GM18867 (cell line): Measurements from ENCODE around the gene REG1B.

Experiments used
- ATAC-seq: cut with Tn5 transposase; IDR thresholded peaks from one replicate; pipeline ENCODE4 v1.9.1; 2021; ENCODE audit warnings: mild to moderate bottlenecking, moderate library complexity; ENCODE audit not compliant: unreplicated experiment

REG1B gene

GRCh38 chr2:79087785-79088364, at the start of gene REG1B:
TSS of gene REG1B (minus strand) at chr2:79087993. CDS start at chr2:79087612, 381 bp downstream.
- ATAC-seq = no peak

- ATAC-seq = no peak
Measured at GRCh38 chr2:79131687-79132086, 43.9 kb upstream of the REG1B start.

- ATAC-seq = no peak
Measured at GRCh38 chr2:79129804-79130203, 42.0 kb upstream of the REG1B start.

DNA sequence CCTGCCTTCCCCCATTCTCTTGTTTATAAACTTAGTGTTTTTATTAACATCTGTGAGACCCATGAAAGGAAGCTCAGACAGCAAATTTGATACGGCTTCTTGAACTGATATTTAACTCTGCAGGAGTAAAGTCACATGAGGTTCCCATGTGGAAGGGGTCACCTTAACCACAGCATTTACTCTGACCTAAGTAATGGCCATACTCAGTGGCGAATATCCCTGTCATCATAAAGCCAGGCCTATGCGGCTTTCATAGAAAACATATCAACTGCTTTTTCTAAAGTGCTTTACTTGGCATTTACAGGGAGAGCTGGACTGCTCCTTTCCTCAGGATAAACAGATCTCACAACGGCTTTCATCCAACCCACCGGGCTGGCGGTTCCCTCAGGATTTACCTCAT, 41.5 kb upstream of the REG1B start:
- ATAC-seq = no peak

- no peak for ATAC-seq
Measured at GRCh38 chr2:79128406-79128805, 40.6 kb upstream of the REG1B start.

DNA sequence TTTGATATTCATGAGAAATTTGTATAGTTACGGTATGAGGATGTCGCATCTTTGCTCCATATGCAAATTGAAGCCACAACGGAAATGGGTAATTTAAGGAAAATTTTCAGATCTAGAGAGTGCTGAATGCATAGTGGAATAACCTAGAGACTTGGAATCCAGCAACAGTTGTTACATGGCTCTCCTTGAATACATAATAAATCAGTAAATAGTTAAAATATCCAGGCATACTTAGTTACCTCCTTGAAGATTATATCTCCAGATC, 37.9 kb upstream of the REG1B start:
- ATAC-seq = no peak

DNA sequence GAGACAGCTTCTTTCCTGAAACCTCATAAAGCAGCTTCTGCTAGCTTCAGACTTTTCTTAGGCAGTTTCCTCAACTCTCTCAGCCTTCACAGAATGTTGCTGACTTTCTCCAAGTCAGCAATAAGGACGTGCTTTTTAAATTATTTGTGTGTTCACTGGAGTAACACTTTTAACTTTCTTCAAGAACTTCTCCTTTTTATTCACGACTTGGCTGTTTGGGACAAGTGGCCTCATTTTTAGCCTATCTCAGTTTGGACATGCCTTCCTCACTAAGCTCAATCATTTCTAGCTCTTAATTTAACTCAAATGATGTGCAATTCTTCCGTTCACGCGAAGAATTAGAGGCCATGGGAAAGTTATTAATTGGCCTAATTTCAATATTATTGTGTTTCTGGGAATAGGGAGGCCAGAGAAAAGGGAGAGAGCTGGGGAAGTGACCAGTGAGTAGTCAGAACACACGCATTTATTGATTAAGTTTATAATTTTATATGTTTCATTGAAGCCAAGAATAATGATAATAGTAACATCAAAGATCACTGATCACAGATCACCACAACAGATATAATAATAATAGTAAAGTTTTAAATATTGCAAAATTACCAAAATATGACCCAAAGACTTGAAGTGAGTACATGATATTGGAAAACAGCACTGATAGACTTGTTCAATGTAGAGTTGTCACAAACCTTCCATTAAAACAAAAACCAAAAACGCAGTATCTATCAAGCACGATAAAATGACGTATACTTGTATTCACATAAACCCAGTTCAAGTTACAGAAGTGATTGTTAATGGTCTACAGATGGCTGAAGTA, 37.3 kb upstream of the REG1B start:
- no peak for ATAC-seq

DNA sequence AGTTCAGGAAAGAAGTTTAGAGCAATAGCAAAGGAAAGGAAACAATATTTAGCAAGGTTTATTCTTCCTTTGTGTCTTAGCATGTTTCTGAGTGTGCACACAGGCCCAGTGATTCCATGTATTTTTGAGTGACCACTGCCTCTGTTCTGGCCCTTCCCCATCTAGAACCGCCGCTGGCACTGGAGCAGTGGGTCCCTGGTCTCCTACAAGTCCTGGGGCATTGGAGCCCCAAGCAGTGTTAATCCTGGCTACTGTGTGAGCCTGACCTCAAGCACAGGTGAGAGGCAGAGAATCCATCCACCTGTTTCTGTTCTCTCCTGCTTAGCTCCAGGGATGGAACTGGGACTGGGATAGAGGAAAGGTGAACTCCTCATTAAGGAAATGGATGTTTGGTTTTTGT, 34.9 kb upstream of the REG1B start:
- ATAC-seq = no peak

DNA sequence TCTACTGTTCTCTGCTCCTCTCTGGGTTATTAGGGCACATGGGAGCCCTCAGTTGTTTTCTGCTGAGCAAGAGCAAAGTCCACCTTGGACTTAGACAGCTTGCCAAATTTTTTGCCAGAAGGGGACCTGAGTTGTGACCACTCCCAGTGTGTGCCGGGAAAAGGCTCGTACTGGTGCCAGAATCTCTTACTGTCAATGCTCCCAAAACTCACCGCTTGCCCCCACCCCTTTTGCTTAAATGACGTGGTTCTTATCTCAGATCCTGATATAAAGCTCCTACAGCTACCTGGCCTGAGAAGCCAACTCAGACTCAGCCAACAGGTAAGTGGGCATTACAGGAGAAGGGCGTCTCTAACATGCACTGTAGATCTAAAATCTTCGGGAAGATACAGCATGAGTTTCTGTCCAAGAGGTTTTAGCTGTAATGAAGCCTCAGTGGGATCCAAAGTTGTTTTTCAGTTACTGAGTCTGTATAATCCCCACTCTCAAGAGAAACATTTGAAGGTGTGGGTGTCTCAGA, 32.5 kb upstream of the REG1B start, which contains the start of gene REG1A:
Gene REG1A (plus strand): TSS at position 295 of the 520 bp plus-strand sequence. CDS start 374 bp downstream, outside the sequence.
- no peak for ATAC-seq

GRCh38 chr2:79116997-79117928, 29.5 kb upstream of the REG1B start:
- no peak for ATAC-seq

GRCh38 chr2:79114797-79115494, 27.2 kb upstream of the REG1B start:
- no peak for ATAC-seq

GRCh38 chr2:79112269-79112668, 24.5 kb upstream of the REG1B start:
- ATAC-seq = no peak

- no peak for ATAC-seq
Measured at GRCh38 chr2:79105259-79105658, 17.5 kb upstream of the REG1B start.

DNA sequence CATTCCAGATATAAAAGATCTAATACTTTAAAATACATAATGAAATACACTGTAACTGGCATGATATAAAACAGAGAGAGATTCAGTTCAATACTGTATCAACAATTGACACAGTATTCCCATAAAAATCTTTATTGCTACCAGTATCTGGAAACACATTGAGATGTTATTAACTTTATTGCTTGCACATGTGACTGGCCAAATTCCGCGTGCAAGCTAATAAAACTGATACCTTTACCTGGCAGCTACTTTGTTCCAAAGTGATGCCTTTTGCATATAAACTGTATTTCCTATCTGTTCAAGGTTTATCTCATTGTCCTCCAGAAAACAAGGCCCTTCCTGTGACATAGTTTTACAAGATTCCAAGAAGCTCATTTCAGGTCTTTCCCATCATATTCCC, 15.4 kb upstream of the REG1B start:
- no peak for ATAC-seq

- ATAC-seq = no peak
Measured at GRCh38 chr2:79101024-79101423, 13.2 kb upstream of the REG1B start.

GRCh38 chr2:79100285-79100684, 12.5 kb upstream of the REG1B start:
- ATAC-seq = no peak

GRCh38 chr2:79099140-79099686, 11.4 kb upstream of the REG1B start:
- ATAC-seq = no peak

DNA sequence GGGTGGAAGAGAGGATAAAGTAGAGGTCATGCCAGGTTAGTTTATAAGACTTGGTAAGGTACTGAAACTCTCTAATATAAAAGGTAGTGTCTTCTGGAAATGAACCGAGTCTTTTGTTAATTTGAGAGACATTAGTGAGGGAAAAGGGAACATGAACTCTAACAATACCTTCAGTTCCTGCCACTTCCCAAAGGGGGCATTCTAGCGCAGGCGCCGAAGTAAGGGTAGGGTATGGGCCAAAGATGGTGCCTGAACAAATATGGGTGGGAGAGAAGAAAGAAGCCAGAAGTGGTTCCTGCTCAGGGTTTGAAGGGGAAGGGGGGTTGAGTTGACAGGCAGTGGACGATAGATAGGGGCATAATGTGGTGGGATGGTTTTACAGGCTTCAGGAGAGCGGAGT, 10.1 kb upstream of the REG1B start:
- no peak for ATAC-seq

- no peak for ATAC-seq
Measured at GRCh38 chr2:79090693-79091092, 2.9 kb upstream of the REG1B start.

DNA sequence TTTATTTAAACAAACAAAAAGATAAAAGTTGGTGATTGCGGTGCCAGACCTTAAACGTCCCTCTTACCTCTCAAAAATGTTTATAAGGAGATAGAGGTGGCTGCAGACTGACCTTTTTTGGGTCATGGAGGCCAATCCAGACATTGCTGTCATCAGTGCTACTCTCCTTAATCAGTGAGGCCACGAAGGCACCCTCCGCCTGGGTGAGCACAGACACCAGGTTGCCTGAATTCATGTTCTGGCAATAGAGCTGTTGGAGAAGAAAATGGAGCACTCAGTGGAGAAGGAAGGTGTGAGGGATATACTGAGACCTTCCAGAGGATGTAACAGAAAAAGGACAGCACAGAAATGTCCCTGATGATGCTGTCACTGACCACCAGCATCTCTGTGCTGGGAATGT, 1.5 kb downstream of the REG1B start:
- no peak for ATAC-seq

- ATAC-seq = no peak
Measured at GRCh38 chr2:79085382-79085781, 2.4 kb downstream of the REG1B start.
